ENCODE data around the gene CFTR.
"Not testable (repeated sequence)": the region's sequence is repeated elsewhere in the genome, so short reads cannot be mapped to it uniquely, and the experiment has no call there.

CFTR gene

DNA sequence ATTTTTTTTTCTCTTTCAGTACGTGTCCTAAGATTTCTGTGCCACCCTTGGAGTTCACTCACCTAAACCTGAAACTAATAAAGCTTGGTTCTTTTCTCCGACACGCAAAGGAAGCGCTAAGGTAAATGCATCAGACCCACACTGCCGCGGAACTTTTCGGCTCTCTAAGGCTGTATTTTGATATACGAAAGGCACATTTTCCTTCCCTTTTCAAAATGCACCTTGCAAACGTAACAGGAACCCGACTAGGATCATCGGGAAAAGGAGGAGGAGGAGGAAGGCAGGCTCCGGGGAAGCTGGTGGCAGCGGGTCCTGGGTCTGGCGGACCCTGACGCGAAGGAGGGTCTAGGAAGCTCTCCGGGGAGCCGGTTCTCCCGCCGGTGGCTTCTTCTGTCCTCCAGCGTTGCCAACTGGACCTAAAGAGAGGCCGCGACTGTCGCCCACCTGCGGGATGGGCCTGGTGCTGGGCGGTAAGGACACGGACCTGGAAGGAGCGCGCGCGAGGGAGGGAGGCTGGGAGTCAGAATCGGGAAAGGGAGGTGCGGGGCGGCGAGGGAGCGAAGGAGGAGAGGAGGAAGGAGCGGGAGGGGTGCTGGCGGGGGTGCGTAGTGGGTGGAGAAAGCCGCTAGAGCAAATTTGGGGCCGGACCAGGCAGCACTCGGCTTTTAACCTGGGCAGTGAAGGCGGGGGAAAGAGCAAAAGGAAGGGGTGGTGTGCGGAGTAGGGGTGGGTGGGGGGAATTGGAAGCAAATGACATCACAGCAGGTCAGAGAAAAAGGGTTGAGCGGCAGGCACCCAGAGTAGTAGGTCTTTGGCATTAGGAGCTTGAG, at the start of gene CFTR:
TSS of gene CFTR (plus strand) at position 801 of the 830 bp plus-strand sequence. CDS start 70 bp downstream, outside the sequence.
- H3K4me3 ChIP-seq (ENCODE audit: low read depth, low read length): peak within 1 kb of the TSS; percentile 1
- no peak for DNase-seq (ENCODE audit: low read depth)

- no peak for DNase-seq (ENCODE audit: low read depth)
- H3K4me3 ChIP-seq (ENCODE audit: low read depth, low read length): no peak overlapping the region
These were observed 44.3 kb upstream of the CFTR start for GRCh38 chr7:117435475-117436043.

GRCh38 chr7:117444646-117445045, 35.2 kb upstream of the CFTR start:
- DNase-seq (ENCODE audit: low read depth): no peak
- no peak overlapping the region for H3K4me3 ChIP-seq (ENCODE audit: low read depth, low read length)

- no peak overlapping the region for H3K4me3 ChIP-seq (ENCODE audit: low read depth, low read length)
- DNase-seq (ENCODE audit: low read depth): no peak
These were observed 34.6 kb upstream of the CFTR start for GRCh38 chr7:117445206-117445605.

- no peak overlapping the region for H3K4me3 ChIP-seq (ENCODE audit: low read depth, low read length)
- no peak for DNase-seq (ENCODE audit: low read depth)
These were observed 33.5 kb upstream of the CFTR start for GRCh38 chr7:117446220-117446815.

DNA sequence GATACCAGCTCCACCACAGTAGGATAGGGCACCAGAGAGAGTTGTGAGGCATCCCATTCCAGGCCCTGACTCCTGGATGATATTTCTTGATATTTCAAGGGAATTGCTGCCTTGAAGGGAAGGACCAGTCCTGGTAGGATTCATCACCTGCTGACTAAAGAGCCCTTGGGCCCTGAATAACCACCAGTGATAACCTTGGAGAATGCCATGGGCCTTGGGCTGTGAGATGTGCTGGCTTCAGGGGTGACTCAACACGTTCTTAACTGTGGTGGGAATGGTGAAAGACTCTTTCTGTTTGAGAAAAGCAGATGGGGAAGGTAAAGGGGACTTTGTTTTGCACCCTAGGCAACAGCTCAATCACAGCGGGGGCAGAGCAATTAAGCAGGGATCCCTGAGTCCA, 31.2 kb upstream of the CFTR start:
- DNase-seq (ENCODE audit: low read depth): no peak
- H3K4me3 ChIP-seq (ENCODE audit: low read depth, low read length): no peak overlapping the region

DNA sequence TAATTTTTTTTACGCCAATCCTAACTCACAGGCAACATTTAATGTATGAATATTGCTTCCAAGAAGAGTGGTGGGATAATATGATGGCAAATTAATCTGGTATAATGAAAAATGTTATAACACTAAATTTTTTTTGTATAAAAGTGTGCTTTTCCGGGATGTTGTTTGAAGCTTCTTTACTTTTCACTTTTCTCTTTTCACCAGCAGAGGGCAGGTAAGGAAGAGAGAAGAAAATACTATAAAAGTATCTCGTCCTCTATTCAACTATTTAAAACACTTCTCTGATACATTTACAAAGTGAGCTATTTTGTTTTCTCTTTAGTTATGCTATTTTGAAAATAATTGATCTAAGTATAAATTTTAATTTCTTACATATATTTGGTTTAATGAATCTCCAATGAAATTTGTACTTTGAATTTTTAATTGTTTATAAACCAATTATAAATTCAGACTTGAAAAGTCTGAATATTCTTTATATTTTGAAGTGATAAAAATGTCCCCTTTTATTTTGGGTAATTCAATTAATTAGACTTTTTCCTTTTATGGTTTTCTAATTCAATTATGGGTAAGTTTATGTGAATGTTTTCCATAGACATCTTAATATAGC, 20.7 kb upstream of the CFTR start:
- no peak for DNase-seq (ENCODE audit: low read depth)
- H3K4me3 ChIP-seq (ENCODE audit: low read depth, low read length): no peak overlapping the region

- no peak overlapping the region for H3K4me3 ChIP-seq (ENCODE audit: low read depth, low read length)
- DNase-seq (ENCODE audit: low read depth): no peak
These were observed 20.1 kb upstream of the CFTR start for GRCh38 chr7:117459735-117460134.

DNA sequence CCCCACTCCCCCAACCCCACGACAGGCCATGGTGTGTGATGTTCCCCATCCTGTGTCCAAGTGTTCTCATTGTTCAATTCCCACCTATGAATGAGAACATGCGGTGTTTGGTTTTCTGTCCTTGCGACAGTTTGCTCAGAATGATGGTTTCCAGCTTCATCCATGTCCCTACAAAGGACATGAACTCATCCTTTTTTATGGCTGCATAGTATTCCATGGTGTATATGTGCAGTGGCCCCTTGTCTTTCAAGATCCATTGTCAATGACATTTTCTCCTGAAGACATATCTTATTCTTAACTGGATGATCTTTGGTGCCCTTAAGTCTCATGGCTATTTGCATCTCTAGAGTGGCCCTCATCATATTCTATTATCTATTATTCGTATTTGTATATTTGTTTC, 19.0 kb upstream of the CFTR start:
- not testable (repeated sequence) for H3K4me3 ChIP-seq (ENCODE audit: low read depth, low read length); DNase-seq (ENCODE audit: low read depth)

GRCh38 chr7:117468174-117468573, 11.7 kb upstream of the CFTR start:
- H3K4me3 ChIP-seq (ENCODE audit: low read depth, low read length): no peak overlapping the region
- no peak for DNase-seq (ENCODE audit: low read depth)

DNA sequence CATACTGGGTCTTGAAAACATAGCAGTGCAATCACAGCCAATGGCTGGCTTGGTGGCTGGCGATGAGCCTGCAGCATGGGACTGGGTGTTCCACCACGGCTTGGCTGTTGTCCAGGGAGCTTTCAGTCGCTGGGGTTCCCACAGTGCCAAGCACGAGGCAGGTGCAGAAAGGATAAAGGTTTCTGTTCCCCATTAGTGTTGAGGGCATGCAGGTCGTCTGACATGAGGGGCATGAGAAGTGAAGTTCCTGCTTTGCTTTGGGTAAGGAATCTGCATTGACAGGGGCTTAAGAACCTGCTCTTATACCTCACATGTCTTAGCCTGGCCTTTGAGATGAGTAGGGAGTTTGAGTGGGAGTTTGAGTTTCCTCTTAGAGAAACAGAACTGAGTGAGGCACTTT, 9.0 kb upstream of the CFTR start:
- no peak for DNase-seq (ENCODE audit: low read depth)
- H3K4me3 ChIP-seq (ENCODE audit: low read depth, low read length): no peak overlapping the region

- no peak for DNase-seq (ENCODE audit: low read depth)
- no peak overlapping the region for H3K4me3 ChIP-seq (ENCODE audit: low read depth, low read length)
These were observed 7.5 kb upstream of the CFTR start for GRCh38 chr7:117472335-117472734.

- DNase-seq (ENCODE audit: low read depth): no peak
- no peak overlapping the region for H3K4me3 ChIP-seq (ENCODE audit: low read depth, low read length)
These were observed 3.1 kb upstream of the CFTR start for GRCh38 chr7:117476557-117477215.

- no peak overlapping the region for H3K4me3 ChIP-seq (ENCODE audit: low read depth, low read length)
- no peak for DNase-seq (ENCODE audit: low read depth)
These were observed 995 bp upstream of the CFTR start for GRCh38 chr7:117478836-117479224.

GRCh38 chr7:117480055-117480362, 184 bp downstream of the CFTR start:
- no peak for DNase-seq (ENCODE audit: low read depth)
- H3K4me3 ChIP-seq (ENCODE audit: low read depth, low read length): no peak overlapping the region

DNA sequence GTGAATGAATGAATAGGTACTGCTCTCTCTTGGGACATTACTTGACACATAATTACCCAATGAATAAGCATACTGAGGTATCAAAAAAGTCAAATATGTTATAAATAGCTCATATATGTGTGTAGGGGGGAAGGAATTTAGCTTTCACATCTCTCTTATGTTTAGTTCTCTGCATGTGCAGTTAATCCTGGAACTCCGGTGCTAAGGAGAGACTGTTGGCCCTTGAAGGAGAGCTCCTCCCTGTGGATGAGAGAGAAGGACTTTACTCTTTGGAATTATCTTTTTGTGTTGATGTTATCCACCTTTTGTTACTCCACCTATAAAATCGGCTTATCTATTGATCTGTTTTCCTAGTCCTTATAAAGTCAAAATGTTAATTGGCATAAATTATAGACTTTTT, 1.2 kb downstream of the CFTR start:
- H3K4me3 ChIP-seq (ENCODE audit: low read depth, low read length): no peak overlapping the region
- DNase-seq (ENCODE audit: low read depth): no peak

DNA sequence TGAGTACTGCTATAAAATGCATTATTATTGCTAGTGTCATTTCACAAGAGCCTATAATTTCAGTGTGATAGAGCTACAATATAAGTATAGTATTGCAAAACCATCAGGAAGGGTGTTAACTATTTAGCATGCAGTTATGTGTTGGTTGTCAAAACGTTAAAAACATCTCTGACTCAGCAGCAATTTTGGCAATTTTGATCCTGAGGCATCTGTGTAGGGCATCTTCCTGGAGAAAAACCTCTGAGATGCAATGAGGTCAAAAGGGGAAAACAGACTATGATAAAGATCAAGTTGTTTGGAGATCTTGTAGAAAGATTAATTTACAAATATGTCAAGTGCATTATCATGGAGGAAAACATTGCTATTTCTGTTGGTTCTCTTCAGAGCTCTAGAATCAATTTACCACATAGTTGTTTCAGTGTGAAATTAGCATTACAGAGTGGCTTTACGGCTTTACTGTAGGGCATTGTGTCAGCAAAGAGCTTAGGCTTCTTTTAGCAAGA, 5.3 kb downstream of the CFTR start:
- no peak for DNase-seq (ENCODE audit: low read depth)
- H3K4me3 ChIP-seq (ENCODE audit: low read depth, low read length): no peak overlapping the region

DNA sequence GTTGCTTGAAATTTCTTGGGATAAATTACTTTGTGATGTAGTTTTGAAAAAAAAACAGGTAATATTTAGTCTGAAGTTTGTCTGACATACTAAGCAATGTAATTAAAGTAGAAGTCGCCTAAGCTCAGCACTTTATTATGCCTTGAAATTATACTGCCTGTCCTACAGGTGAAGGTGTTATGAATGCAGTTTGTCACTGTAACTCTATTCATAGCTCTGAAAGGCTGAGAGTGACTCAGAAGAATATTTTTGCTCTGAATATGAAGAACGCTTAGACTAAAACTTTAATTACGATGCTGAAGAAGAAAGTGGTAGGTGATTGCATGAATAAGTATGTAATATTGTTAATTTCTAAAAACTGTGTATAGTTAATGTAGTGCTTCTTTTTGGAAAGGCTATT, 9.2 kb downstream of the CFTR start:
- H3K4me3 ChIP-seq (ENCODE audit: low read depth, low read length): no peak overlapping the region
- DNase-seq (ENCODE audit: low read depth): no peak

GRCh38 chr7:117489430-117489829, 9.6 kb downstream of the CFTR start:
- H3K4me3 ChIP-seq (ENCODE audit: low read depth, low read length): no peak overlapping the region
- no peak for DNase-seq (ENCODE audit: low read depth)

DNA sequence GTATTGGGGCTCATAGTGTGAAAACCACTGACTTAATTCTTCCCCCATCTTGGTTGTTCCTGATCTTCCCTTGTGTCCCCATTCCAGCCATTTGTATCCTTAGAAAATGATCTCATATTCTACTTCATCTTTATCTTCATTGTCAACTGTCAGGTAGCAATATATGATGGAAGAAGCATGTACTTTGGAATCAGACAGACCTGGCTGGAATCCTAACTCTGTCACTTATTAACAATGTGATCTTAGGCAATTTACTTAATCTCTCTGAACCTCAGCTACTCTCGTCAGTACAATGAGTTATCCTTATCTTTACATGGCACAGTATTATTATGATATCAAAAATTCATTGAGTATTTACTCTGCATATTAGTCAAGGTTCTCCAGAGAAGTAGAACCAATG, 10.1 kb downstream of the CFTR start:
- no peak for DNase-seq (ENCODE audit: low read depth)
- no peak overlapping the region for H3K4me3 ChIP-seq (ENCODE audit: low read depth, low read length)

Measured in skeletal muscle cell (primary cell).